WTC11 (cell line): Measurements from ENCODE around the gene RAB1A. TPM values are rescaled to one million over a fixed set of nuclear protein-coding genes. Genes with fewer than 3 reads are reported as not detected.

Experiments used
- ATAC-seq: fragments of 200-7000 bp; cut with Tn5 transposase; 2 replicates; pipeline ENCODE4 v1.10.0; 2021; ENCODE audit warnings: mild to moderate bottlenecking, moderate library complexity
- CTCF ChIA-PET: fragments of 300-600 bp; sonication (Branson Sonifier 250); formaldehyde crosslinking; loops from one replicate; lab custom pipeline; 2021; ENCODE audit warnings: antibody characterized with exemption; lab: Charles Lee
- POLR2A ChIA-PET: fragments of 350-600 bp; sonication (Branson Sonifier 250); formaldehyde crosslinking; loops from one replicate; lab custom pipeline; 2021; ENCODE audit warnings: antibody characterized with exemption; lab: Charles Lee
- DNase-seq: peaks from one replicate; pipeline ENCODE4 v3.0.0; 2021; ENCODE audit warnings: low spot score
- H3K27ac Mint-ChIP-seq: 2 replicates; pipeline ENCODE4 v1.8.0; 2021; ENCODE audit warnings: mixed read lengths
- H3K27me3 Mint-ChIP-seq: 2 replicates; pipeline ENCODE4 v1.8.0; 2021; ENCODE audit warnings: low read depth, mild to moderate bottlenecking, moderate library complexity, mixed read lengths
- H3K36me3 Mint-ChIP-seq: 2 replicates; pipeline ENCODE4 v1.8.0; 2021; ENCODE audit warnings: mixed read lengths
- H3K4me1 Mint-ChIP-seq: 2 replicates; pipeline ENCODE4 v1.8.0; 2022; ENCODE audit warnings: mixed read lengths
- H3K4me3 Mint-ChIP-seq: 2 replicates; pipeline ENCODE4 v1.8.0; 2021; ENCODE audit warnings: mild to moderate bottlenecking, moderate library complexity, mixed read lengths
- H3K9me3 Mint-ChIP-seq: 2 replicates; pipeline ENCODE4 v1.8.0; 2021; ENCODE audit warnings: mixed read lengths
- EMX1 ChIP-seq: fragments of 250-450 bp; sonication (Bioruptor Pico); IDR thresholded peaks from 2 replicates; pipeline ENCODE4 v1.8.0; 2021; ENCODE audit warnings: mild to moderate bottlenecking
- ESRRA ChIP-seq: sonication (generic); formaldehyde crosslinking; IDR thresholded peaks from 2 replicates; pipeline ENCODE4 v1.8.1; 2022; ENCODE audit warnings: mild to moderate bottlenecking, missing genetic modification reagents, borderline replicate concordance
- GABPB1 ChIP-seq: sonication (generic); formaldehyde crosslinking; IDR thresholded peaks from 2 replicates; pipeline ENCODE4 v1.8.1; 2023; ENCODE audit warnings: mild to moderate bottlenecking, missing genetic modification reagents
- GRHL2 ChIP-seq: fragments of 250-450 bp; sonication (Bioruptor Pico); IDR thresholded peaks from 2 replicates; pipeline ENCODE4 v1.8.0; 2022; ENCODE audit warnings: mild to moderate bottlenecking, moderate library complexity; ENCODE audit not compliant: insufficient replicate concordance, severe bottlenecking
- HMGA2 ChIP-seq: fragments of 250-450 bp; sonication (Bioruptor Pico); IDR thresholded peaks from 2 replicates; pipeline ENCODE4 v1.4.0; 2021; ENCODE audit warnings: mild to moderate bottlenecking, moderate library complexity
- IRF2 ChIP-seq: sonication (generic); formaldehyde crosslinking; IDR thresholded peaks from 2 replicates; pipeline ENCODE4 v1.8.0; 2022; ENCODE audit warnings: low read depth, missing genetic modification reagents, borderline replicate concordance
- MYBL2 ChIP-seq: sonication (generic); formaldehyde crosslinking; IDR thresholded peaks from 2 replicates; pipeline ENCODE4 v1.8.1; 2023; ENCODE audit warnings: mild to moderate bottlenecking, moderate library complexity, missing genetic modification reagents
- NR1H2 ChIP-seq: sonication (generic); formaldehyde crosslinking; IDR thresholded peaks from 2 replicates; pipeline ENCODE4 v1.9.0; 2021; ENCODE audit warnings: mild to moderate bottlenecking, moderate library complexity, missing genetic modification reagents
- RELA ChIP-seq: sonication (generic); formaldehyde crosslinking; IDR thresholded peaks from 2 replicates; pipeline ENCODE4 v1.8.1; 2022; ENCODE audit warnings: missing genetic modification reagents, mild to moderate bottlenecking, borderline replicate concordance
- SOX15 ChIP-seq: fragments of 250-450 bp; sonication (Bioruptor Pico); IDR thresholded peaks from 2 replicates; pipeline ENCODE4 v1.9.0; 2021; ENCODE audit warnings: mild to moderate bottlenecking
- TCF7 ChIP-seq: sonication (generic); formaldehyde crosslinking; IDR thresholded peaks from 2 replicates; pipeline ENCODE4 v1.8.0; 2022; ENCODE audit warnings: mild to moderate bottlenecking, low read depth, missing genetic modification reagents, moderate library complexity
- ZNF232 ChIP-seq: sonication (generic); formaldehyde crosslinking; IDR thresholded peaks from 2 replicates; pipeline ENCODE4 v1.8.0; 2022; ENCODE audit warnings: mild to moderate bottlenecking, missing genetic modification reagents
- total RNA-seq: library from RNA; stranded (reverse); gene quantifications from 3 replicates; pipeline ENCODE4 v1.2.3, GENCODE V29; 2021
- TF ChIP-seq, protein P1 (sequence below): sonication (generic); formaldehyde crosslinking; IDR thresholded peaks from 2 replicates; pipeline ENCODE4 v1.8.1; 2023; ENCODE audit warnings: mild to moderate bottlenecking, moderate library complexity, missing genetic modification reagents
- TF ChIP-seq, protein P2 (sequence below): sonication (generic); formaldehyde crosslinking; IDR thresholded peaks from 2 replicates; pipeline ENCODE4 v1.8.0; 2022; ENCODE audit warnings: missing genetic modification reagents
- TF ChIP-seq, protein P3 (sequence below): fragments of 250-450 bp; sonication (Bioruptor Pico); IDR thresholded peaks from 2 replicates; pipeline ENCODE4 v1.9.0; 2021; ENCODE audit warnings: mild to moderate bottlenecking
- TF ChIP-seq, protein P4 (sequence below): fragments of 250-450 bp; sonication (Bioruptor Pico); IDR thresholded peaks from 2 replicates; pipeline ENCODE4 v1.9.0; 2021; ENCODE audit warnings: moderate library complexity, mild to moderate bottlenecking, inconsistent platforms, borderline replicate concordance
- TF ChIP-seq, protein P5 (sequence below): sonication (generic); formaldehyde crosslinking; IDR thresholded peaks from 2 replicates; pipeline ENCODE4 v1.8.1; 2023; ENCODE audit warnings: mild to moderate bottlenecking, missing genetic modification reagents
- TF ChIP-seq, protein P6 (sequence below): sonication (generic); formaldehyde crosslinking; conservative IDR thresholded peaks from 2 replicates; pipeline ENCODE4 v1.8.1; 2023; ENCODE audit warnings: mild to moderate bottlenecking, low read depth, missing genetic modification reagents, moderate library complexity
- TF ChIP-seq, protein P7 (sequence below): sonication (generic); formaldehyde crosslinking; IDR thresholded peaks from 2 replicates; pipeline ENCODE4 v1.8.0; 2023; ENCODE audit warnings: mild to moderate bottlenecking, missing genetic modification reagents
- TF ChIP-seq, protein P8 (sequence below): fragments of 200-600 bp; IDR thresholded peaks from 2 replicates; pipeline ENCODE4 v1.8.0; 2022; ENCODE audit warnings: antibody characterized with exemption

Gene RAB1A
- total RNA-seq, 1 experiment from 2014 or later: 114 TPM

DNA sequence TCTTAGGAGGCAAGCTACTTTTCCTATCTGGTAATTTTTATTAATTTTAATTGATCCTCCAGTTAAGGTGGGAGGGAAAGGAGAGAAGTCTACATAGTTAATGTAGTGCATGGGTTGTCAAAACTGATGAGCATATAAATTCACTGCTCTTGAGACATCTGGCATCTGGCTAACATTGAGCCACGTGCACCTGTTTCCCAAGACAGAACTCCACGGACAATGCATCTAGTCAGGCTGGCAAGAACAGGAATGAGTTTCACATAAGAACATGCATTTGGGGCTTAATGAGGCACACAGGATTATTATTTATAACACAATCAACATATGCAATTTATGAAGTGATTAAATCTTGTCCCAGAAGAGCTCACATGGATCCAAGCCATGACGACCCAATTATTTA is 16.2 kb upstream of the RAB1A start:
- Mint-ChIP-seq H3K9me3 (peaks cover 5% of the 10 kb centered on the region), H3K36me3 (no peaks in the 10 kb centered on the region), H3K27me3 (no peaks in the 10 kb centered on the region; the same call in 1 of the 2 replicates), H3K4me1 (no peaks in the 10 kb centered on the region), H3K4me3 (no peak overlapping the region), H3K27ac (no peak overlapping the region)
- CTCF ChIA-PET: interaction anchor here (0.5 kb wide), 1 partner anchor 41 kb away, joined by 3 read pairs; no protein-coding TSS in a partner anchor
- TF ChIP-seq, protein P1, sequence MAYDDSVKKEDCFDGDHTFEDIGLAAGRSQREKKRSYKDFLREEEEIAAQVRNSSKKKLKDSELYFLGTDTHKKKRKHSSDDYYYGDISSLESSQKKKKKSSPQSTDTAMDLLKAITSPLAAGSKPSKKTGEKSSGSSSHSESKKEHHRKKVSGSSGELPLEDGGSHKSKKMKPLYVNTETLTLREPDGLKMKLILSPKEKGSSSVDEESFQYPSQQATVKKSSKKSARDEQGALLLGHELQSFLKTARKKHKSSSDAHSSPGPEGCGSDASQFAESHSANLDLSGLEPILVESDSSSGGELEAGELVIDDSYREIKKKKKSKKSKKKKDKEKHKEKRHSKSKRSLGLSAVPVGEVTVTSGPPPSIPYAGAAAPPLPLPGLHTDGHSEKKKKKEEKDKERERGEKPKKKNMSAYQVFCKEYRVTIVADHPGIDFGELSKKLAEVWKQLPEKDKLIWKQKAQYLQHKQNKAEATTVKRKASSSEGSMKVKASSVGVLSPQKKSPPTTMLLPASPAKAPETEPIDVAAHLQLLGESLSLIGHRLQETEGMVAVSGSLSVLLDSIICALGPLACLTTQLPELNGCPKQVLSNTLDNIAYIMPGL (CRISPR knock-in tag): no peak
- TF ChIP-seq RELA: no peak
- TF ChIP-seq, protein P2, sequence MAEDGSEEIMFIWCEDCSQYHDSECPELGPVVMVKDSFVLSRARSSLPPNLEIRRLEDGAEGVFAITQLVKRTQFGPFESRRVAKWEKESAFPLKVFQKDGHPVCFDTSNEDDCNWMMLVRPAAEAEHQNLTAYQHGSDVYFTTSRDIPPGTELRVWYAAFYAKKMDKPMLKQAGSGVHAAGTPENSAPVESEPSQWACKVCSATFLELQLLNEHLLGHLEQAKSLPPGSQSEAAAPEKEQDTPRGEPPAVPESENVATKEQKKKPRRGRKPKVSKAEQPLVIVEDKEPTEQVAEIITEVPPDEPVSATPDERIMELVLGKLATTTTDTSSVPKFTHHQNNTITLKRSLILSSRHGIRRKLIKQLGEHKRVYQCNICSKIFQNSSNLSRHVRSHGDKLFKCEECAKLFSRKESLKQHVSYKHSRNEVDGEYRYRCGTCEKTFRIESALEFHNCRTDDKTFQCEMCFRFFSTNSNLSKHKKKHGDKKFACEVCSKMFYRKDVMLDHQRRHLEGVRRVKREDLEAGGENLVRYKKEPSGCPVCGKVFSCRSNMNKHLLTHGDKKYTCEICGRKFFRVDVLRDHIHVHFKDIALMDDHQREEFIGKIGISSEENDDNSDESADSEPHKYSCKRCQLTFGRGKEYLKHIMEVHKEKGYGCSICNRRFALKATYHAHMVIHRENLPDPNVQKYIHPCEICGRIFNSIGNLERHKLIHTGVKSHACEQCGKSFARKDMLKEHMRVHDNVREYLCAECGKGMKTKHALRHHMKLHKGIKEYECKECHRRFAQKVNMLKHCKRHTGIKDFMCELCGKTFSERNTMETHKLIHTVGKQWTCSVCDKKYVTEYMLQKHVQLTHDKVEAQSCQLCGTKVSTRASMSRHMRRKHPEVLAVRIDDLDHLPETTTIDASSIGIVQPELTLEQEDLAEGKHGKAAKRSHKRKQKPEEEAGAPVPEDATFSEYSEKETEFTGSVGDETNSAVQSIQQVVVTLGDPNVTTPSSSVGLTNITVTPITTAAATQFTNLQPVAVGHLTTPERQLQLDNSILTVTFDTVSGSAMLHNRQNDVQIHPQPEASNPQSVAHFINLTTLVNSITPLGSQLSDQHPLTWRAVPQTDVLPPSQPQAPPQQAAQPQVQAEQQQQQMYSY: no peak
- TF ChIP-seq, protein P3, sequence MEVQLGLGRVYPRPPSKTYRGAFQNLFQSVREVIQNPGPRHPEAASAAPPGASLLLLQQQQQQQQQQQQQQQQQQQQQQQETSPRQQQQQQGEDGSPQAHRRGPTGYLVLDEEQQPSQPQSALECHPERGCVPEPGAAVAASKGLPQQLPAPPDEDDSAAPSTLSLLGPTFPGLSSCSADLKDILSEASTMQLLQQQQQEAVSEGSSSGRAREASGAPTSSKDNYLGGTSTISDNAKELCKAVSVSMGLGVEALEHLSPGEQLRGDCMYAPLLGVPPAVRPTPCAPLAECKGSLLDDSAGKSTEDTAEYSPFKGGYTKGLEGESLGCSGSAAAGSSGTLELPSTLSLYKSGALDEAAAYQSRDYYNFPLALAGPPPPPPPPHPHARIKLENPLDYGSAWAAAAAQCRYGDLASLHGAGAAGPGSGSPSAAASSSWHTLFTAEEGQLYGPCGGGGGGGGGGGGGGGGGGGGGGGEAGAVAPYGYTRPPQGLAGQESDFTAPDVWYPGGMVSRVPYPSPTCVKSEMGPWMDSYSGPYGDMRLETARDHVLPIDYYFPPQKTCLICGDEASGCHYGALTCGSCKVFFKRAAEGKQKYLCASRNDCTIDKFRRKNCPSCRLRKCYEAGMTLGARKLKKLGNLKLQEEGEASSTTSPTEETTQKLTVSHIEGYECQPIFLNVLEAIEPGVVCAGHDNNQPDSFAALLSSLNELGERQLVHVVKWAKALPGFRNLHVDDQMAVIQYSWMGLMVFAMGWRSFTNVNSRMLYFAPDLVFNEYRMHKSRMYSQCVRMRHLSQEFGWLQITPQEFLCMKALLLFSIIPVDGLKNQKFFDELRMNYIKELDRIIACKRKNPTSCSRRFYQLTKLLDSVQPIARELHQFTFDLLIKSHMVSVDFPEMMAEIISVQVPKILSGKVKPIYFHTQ (CRISPR knock-in tag): no peak
- TF ChIP-seq, protein P4, sequence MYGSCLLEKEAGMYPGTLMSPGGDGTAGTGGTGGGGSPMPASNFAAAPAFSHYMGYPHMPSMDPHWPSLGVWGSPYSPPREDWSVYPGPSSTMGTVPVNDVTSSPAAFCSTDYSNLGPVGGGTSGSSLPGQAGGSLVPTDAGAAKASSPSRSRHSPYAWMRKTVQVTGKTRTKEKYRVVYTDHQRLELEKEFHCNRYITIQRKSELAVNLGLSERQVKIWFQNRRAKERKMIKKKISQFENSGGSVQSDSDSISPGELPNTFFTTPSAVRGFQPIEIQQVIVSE (CRISPR knock-in tag): no peak
- TF ChIP-seq, protein P5, sequence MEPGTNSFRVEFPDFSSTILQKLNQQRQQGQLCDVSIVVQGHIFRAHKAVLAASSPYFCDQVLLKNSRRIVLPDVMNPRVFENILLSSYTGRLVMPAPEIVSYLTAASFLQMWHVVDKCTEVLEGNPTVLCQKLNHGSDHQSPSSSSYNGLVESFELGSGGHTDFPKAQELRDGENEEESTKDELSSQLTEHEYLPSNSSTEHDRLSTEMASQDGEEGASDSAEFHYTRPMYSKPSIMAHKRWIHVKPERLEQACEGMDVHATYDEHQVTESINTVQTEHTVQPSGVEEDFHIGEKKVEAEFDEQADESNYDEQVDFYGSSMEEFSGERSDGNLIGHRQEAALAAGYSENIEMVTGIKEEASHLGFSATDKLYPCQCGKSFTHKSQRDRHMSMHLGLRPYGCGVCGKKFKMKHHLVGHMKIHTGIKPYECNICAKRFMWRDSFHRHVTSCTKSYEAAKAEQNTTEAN (CRISPR knock-in tag): no peak
- TF ChIP-seq SOX15: no peak
- TF ChIP-seq EMX1 (CRISPR knock-in tag): no peak
- no peak for TF ChIP-seq TCF7 (CRISPR knock-in tag)
- no peak for TF ChIP-seq GRHL2 (CRISPR knock-in tag)
- TF ChIP-seq IRF2 (CRISPR knock-in tag): no peak
- TF ChIP-seq HMGA2 (CRISPR knock-in tag): no peak
- TF ChIP-seq ZNF232 (CRISPR knock-in tag): no peak
- TF ChIP-seq MYBL2 (CRISPR knock-in tag): no peak
- TF ChIP-seq ESRRA (CRISPR knock-in tag): no peak
- TF ChIP-seq, protein P6, sequence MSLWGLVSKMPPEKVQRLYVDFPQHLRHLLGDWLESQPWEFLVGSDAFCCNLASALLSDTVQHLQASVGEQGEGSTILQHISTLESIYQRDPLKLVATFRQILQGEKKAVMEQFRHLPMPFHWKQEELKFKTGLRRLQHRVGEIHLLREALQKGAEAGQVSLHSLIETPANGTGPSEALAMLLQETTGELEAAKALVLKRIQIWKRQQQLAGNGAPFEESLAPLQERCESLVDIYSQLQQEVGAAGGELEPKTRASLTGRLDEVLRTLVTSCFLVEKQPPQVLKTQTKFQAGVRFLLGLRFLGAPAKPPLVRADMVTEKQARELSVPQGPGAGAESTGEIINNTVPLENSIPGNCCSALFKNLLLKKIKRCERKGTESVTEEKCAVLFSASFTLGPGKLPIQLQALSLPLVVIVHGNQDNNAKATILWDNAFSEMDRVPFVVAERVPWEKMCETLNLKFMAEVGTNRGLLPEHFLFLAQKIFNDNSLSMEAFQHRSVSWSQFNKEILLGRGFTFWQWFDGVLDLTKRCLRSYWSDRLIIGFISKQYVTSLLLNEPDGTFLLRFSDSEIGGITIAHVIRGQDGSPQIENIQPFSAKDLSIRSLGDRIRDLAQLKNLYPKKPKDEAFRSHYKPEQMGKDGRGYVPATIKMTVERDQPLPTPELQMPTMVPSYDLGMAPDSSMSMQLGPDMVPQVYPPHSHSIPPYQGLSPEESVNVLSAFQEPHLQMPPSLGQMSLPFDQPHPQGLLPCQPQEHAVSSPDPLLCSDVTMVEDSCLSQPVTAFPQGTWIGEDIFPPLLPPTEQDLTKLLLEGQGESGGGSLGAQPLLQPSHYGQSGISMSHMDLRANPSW (CRISPR knock-in tag): no peak
- TF ChIP-seq, protein P7, sequence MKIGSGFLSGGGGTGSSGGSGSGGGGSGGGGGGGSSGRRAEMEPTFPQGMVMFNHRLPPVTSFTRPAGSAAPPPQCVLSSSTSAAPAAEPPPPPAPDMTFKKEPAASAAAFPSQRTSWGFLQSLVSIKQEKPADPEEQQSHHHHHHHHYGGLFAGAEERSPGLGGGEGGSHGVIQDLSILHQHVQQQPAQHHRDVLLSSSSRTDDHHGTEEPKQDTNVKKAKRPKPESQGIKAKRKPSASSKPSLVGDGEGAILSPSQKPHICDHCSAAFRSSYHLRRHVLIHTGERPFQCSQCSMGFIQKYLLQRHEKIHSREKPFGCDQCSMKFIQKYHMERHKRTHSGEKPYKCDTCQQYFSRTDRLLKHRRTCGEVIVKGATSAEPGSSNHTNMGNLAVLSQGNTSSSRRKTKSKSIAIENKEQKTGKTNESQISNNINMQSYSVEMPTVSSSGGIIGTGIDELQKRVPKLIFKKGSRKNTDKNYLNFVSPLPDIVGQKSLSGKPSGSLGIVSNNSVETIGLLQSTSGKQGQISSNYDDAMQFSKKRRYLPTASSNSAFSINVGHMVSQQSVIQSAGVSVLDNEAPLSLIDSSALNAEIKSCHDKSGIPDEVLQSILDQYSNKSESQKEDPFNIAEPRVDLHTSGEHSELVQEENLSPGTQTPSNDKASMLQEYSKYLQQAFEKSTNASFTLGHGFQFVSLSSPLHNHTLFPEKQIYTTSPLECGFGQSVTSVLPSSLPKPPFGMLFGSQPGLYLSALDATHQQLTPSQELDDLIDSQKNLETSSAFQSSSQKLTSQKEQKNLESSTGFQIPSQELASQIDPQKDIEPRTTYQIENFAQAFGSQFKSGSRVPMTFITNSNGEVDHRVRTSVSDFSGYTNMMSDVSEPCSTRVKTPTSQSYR: no peak
- no peak for TF ChIP-seq GABPB1
- TF ChIP-seq, protein P8, sequence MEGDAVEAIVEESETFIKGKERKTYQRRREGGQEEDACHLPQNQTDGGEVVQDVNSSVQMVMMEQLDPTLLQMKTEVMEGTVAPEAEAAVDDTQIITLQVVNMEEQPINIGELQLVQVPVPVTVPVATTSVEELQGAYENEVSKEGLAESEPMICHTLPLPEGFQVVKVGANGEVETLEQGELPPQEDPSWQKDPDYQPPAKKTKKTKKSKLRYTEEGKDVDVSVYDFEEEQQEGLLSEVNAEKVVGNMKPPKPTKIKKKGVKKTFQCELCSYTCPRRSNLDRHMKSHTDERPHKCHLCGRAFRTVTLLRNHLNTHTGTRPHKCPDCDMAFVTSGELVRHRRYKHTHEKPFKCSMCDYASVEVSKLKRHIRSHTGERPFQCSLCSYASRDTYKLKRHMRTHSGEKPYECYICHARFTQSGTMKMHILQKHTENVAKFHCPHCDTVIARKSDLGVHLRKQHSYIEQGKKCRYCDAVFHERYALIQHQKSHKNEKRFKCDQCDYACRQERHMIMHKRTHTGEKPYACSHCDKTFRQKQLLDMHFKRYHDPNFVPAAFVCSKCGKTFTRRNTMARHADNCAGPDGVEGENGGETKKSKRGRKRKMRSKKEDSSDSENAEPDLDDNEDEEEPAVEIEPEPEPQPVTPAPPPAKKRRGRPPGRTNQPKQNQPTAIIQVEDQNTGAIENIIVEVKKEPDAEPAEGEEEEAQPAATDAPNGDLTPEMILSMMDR: no peak
- TF ChIP-seq NR1H2 (CRISPR knock-in tag): no peak
- ATAC-seq (no peak), DNase-seq (no peak)
- POLR2A ChIA-PET: no interaction called here
